ENCODE data around the gene CAPZA2.
"Not testable (repeated sequence)": the region's sequence is repeated elsewhere in the genome, so short reads cannot be mapped to it uniquely, and the experiment has no call there.

The CAPZA2 gene

GRCh38 chr7:116957874-116958273 lies 95.5 kb downstream of the CAPZA2 start:
- H3K4me2 ChIP-seq (ENCODE audit: low read length) = no peak overlapping the region
- no peak overlapping the region for H3K27ac ChIP-seq (ENCODE audit: low read depth, low read length)
- H2AK5ac ChIP-seq (ENCODE audit: low read length) = no peak overlapping the region
- no peak overlapping the region for H2BK120ac ChIP-seq (ENCODE audit: low read depth, low read length)
- WGBS (ENCODE audit: extremely low coverage, insufficient coverage, low lambda C conversion rate) = no CpG with 5 or more reads among the region's 2 CpGs
- H3K4me3 ChIP-seq (ENCODE audit: low read length) = no peak overlapping the region
- no peaks in the 10 kb centered on the region for H3K36me3 ChIP-seq (ENCODE audit: control insufficient read depth, insufficient read depth, low read length)
- no peak overlapping the region for H2BK5ac ChIP-seq (ENCODE audit: low read length)
- no peak overlapping the region for H3K56ac ChIP-seq (ENCODE audit: low read length)
- H3K23ac ChIP-seq (ENCODE audit: low read length) = no peak overlapping the region
- no peak for DNase-seq
- H3K79me2 ChIP-seq (ENCODE audit: control insufficient read depth, insufficient read depth, low read length) = no peaks in the 10 kb centered on the region
- no peak overlapping the region for H3K4ac ChIP-seq (ENCODE audit: low read depth, low read length)
- H2BK15ac ChIP-seq (replicated peaks; ENCODE audit: low read depth) = no peak overlapping the region
- H3K27me3 ChIP-seq (ENCODE audit: insufficient read depth, low read length, poor library complexity) = no peaks in the 10 kb centered on the region
- H3K79me1 ChIP-seq (ENCODE audit: low read length) = peaks cover 2% of the 10 kb centered on the region
- no peak overlapping the region for H3K18ac ChIP-seq (ENCODE audit: low read length)
- no peak overlapping the region for H4K5ac ChIP-seq (ENCODE audit: low read length)
- H4K8ac ChIP-seq (ENCODE audit: low read depth, low read length) = no peak overlapping the region
- peaks cover 2% of the 10 kb centered on the region for H3K4me1 ChIP-seq (ENCODE audit: control insufficient read depth, low read depth, low read length)
- no peak overlapping the region for H3K9ac ChIP-seq (ENCODE audit: low read length)

DNA sequence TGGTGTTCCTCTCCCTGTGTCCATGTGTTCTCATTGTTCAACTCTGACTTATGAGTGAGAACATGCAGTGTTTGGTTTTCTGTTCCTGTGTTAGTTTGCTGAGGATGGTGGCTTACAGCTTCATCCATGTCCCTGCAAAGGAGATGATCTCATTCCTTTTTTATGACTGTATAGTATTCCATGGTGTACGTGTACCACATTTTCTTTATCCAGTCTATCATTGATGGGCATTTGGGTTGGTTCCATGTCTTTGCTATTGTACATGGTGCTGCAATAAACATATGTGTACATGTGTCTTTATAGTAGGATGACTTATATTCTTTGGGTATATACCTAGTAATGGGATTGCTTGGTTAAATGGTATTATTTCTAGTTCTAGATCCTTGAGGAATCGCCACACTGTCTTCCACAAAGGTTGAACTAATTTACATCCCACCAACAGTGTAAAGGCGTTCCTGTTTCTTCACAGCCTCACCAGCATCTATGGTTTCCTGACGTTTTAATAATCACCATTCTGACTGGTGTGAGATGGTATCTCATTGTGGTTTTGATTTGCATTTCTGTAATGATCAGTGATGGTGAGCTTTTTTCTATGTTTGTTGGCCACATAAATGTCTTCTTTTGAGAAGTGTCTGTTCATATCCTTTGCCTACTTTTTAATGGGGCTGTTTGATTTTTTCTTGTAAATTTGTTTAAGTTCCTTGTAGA lies 99.7 kb downstream of the CAPZA2 start:
- no CpG with 5 or more reads among the region's 4 CpGs for WGBS (ENCODE audit: extremely low coverage, insufficient coverage, low lambda C conversion rate)
- not testable (repeated sequence) for H3K27ac ChIP-seq (ENCODE audit: low read depth, low read length); H3K23ac ChIP-seq (ENCODE audit: low read length); H4K5ac ChIP-seq (ENCODE audit: low read length); DNase-seq; H3K36me3 ChIP-seq (ENCODE audit: control insufficient read depth, insufficient read depth, low read length); H3K4ac ChIP-seq (ENCODE audit: low read depth, low read length); H2BK5ac ChIP-seq (ENCODE audit: low read length); H3K4me2 ChIP-seq (ENCODE audit: low read length); H3K27me3 ChIP-seq (ENCODE audit: insufficient read depth, low read length, poor library complexity); H2AK5ac ChIP-seq (ENCODE audit: low read length); H4K8ac ChIP-seq (ENCODE audit: low read depth, low read length); H3K18ac ChIP-seq (ENCODE audit: low read length); H3K4me1 ChIP-seq (ENCODE audit: control insufficient read depth, low read depth, low read length); H3K9ac ChIP-seq (ENCODE audit: low read length); H3K79me2 ChIP-seq (ENCODE audit: control insufficient read depth, insufficient read depth, low read length); H2BK120ac ChIP-seq (ENCODE audit: low read depth, low read length); H3K4me3 ChIP-seq (ENCODE audit: low read length); H3K56ac ChIP-seq (ENCODE audit: low read length); H3K79me1 ChIP-seq (ENCODE audit: low read length); H2BK15ac ChIP-seq (replicated peaks; ENCODE audit: low read depth)

DNA sequence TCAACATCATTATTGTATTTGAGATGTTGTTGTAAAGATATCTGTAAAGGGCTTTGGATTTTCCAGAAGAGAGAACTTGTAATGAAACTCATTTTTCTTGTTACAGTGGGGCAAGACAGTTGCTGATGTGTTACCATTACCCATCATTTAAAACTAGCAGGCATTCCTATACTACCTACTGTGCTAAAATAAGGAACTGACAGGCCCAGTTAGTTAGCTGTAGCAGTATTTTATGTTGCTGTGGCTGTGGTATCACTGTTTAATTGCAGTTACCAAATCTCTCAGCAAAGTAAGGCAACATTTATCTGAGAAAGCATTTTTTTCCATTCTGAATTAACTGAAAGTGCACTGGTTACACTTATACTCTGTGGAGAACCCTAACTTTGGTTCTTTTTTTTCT lies 100.8 kb downstream of the CAPZA2 start:
- Histone ChIP-seq H4K5ac (ENCODE audit: low read length) (no peak overlapping the region), H3K9ac (ENCODE audit: low read length) (no peak overlapping the region), H3K56ac (ENCODE audit: low read length) (no peak overlapping the region), H3K79me1 (ENCODE audit: low read length) (no peaks in the 10 kb centered on the region), H3K4me3 (ENCODE audit: low read length) (no peak overlapping the region), H3K4ac (ENCODE audit: low read depth, low read length) (no peak overlapping the region), H3K4me1 (ENCODE audit: control insufficient read depth, low read depth, low read length) (no peaks in the 10 kb centered on the region), H3K27me3 (ENCODE audit: insufficient read depth, low read length, poor library complexity) (no peaks in the 10 kb centered on the region), H2BK15ac (replicated peaks; ENCODE audit: low read depth) (no peak overlapping the region), H2AK5ac (ENCODE audit: low read length) (no peak overlapping the region), H2BK5ac (ENCODE audit: low read length) (no peak overlapping the region), H3K23ac (ENCODE audit: low read length) (no peak overlapping the region), H3K27ac (ENCODE audit: low read depth, low read length) (no peak overlapping the region), H2BK120ac (ENCODE audit: low read depth, low read length) (no peak overlapping the region), H3K79me2 (ENCODE audit: control insufficient read depth, insufficient read depth, low read length) (no peaks in the 10 kb centered on the region), H3K4me2 (ENCODE audit: low read length) (no peak overlapping the region), H4K8ac (ENCODE audit: low read depth, low read length) (no peak overlapping the region), H3K18ac (ENCODE audit: low read length) (no peak overlapping the region), H3K36me3 (ENCODE audit: control insufficient read depth, insufficient read depth, low read length) (no peaks in the 10 kb centered on the region)
- no peak for DNase-seq

- no peak overlapping the region for H2BK120ac ChIP-seq (ENCODE audit: low read depth, low read length)
- no peak overlapping the region for H3K4me2 ChIP-seq (ENCODE audit: low read length)
- no peak overlapping the region for H2AK5ac ChIP-seq (ENCODE audit: low read length)
- no peak overlapping the region for H3K4me3 ChIP-seq (ENCODE audit: low read length)
- H3K56ac ChIP-seq (ENCODE audit: low read length) = no peak overlapping the region
- no peaks in the 10 kb centered on the region for H3K4me1 ChIP-seq (ENCODE audit: control insufficient read depth, low read depth, low read length)
- no peak overlapping the region for H4K8ac ChIP-seq (ENCODE audit: low read depth, low read length)
- H3K79me1 ChIP-seq (ENCODE audit: low read length) = no peaks in the 10 kb centered on the region
- no peak overlapping the region for H3K27ac ChIP-seq (ENCODE audit: low read depth, low read length)
- H3K36me3 ChIP-seq (ENCODE audit: control insufficient read depth, insufficient read depth, low read length) = no peaks in the 10 kb centered on the region
- H4K5ac ChIP-seq (ENCODE audit: low read length) = no peak overlapping the region
- H3K4ac ChIP-seq (ENCODE audit: low read depth, low read length) = no peak overlapping the region
- DNase-seq = no peak
- H3K27me3 ChIP-seq (ENCODE audit: insufficient read depth, low read length, poor library complexity) = no peaks in the 10 kb centered on the region
- H3K23ac ChIP-seq (ENCODE audit: low read length) = no peak overlapping the region
- no peak overlapping the region for H3K18ac ChIP-seq (ENCODE audit: low read length)
- no peak overlapping the region for H3K9ac ChIP-seq (ENCODE audit: low read length)
- H2BK15ac ChIP-seq (replicated peaks; ENCODE audit: low read depth) = no peak overlapping the region
- H3K79me2 ChIP-seq (ENCODE audit: control insufficient read depth, insufficient read depth, low read length) = no peaks in the 10 kb centered on the region
- H2BK5ac ChIP-seq (ENCODE audit: low read length) = no peak overlapping the region
Measured at GRCh38 chr7:116966601-116967000, 104.2 kb downstream of the CAPZA2 start.

GRCh38 chr7:116967254-116967922 lies 105.0 kb downstream of the CAPZA2 start:
- Histone ChIP-seq H3K4ac (ENCODE audit: low read depth, low read length) (no peak overlapping the region), H3K23ac (ENCODE audit: low read length) (no peak overlapping the region), H3K36me3 (ENCODE audit: control insufficient read depth, insufficient read depth, low read length) (no peaks in the 10 kb centered on the region)

DNA sequence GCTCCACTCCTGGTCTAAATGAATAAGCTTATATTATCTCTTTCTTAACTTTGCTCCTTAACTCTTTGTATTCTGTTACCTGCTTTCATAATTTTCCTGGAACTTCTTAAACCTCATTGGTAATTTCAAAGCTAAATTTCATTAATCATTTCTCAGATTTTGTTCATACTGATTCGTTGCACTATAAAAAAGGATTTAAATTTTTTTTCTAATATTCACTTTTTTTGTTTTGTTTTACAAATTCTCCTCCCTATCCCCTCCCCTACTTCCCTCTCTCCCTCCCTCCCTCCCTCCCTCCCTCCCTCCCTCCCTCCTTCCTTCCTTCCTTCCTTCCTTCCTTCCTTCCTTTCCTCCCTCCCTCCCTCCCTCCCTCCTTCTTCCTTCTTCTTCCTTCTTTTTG lies 105.6 kb downstream of the CAPZA2 start:
- Histone ChIP-seq H3K4me2 (ENCODE audit: low read length) (no peak overlapping the region), H2BK15ac (replicated peaks; ENCODE audit: low read depth) (no peak overlapping the region), H2AK5ac (ENCODE audit: low read length) (no peak overlapping the region), H3K23ac (ENCODE audit: low read length) (no peak overlapping the region), H4K5ac (ENCODE audit: low read length) (no peak overlapping the region), H3K36me3 (ENCODE audit: control insufficient read depth, insufficient read depth, low read length) (no peaks in the 10 kb centered on the region), H3K18ac (ENCODE audit: low read length) (no peak overlapping the region), H3K79me1 (ENCODE audit: low read length) (no peaks in the 10 kb centered on the region), H3K4me1 (ENCODE audit: control insufficient read depth, low read depth, low read length) (no peaks in the 10 kb centered on the region), H2BK5ac (ENCODE audit: low read length) (no peak overlapping the region), H3K9ac (ENCODE audit: low read length) (no peak overlapping the region), H3K4ac (ENCODE audit: low read depth, low read length) (no peak overlapping the region), H3K27me3 (ENCODE audit: insufficient read depth, low read length, poor library complexity) (no peaks in the 10 kb centered on the region), H3K27ac (ENCODE audit: low read depth, low read length) (no peak overlapping the region), H3K56ac (ENCODE audit: low read length) (no peak overlapping the region), H3K79me2 (ENCODE audit: control insufficient read depth, insufficient read depth, low read length) (no peaks in the 10 kb centered on the region), H2BK120ac (ENCODE audit: low read depth, low read length) (no peak overlapping the region), H3K4me3 (ENCODE audit: low read length) (no peak overlapping the region), H4K8ac (ENCODE audit: low read depth, low read length) (no peak overlapping the region)
- no CpG with 5 or more reads among the region's 1 CpG for WGBS (ENCODE audit: extremely low coverage, insufficient coverage, low lambda C conversion rate)
- DNase-seq = no peak

More at GRCh38 chr7:116967254-116967922, 105.0 kb downstream of the CAPZA2 start:
- Histone ChIP-seq H4K5ac (ENCODE audit: low read length) (no peak overlapping the region), H3K4me3 (ENCODE audit: low read length) (no peak overlapping the region), H3K56ac (ENCODE audit: low read length) (no peak overlapping the region), H3K79me1 (ENCODE audit: low read length) (no peaks in the 10 kb centered on the region), H3K27ac (ENCODE audit: low read depth, low read length) (no peak overlapping the region), H2BK5ac (ENCODE audit: low read length) (no peak overlapping the region), H3K27me3 (ENCODE audit: insufficient read depth, low read length, poor library complexity) (no peaks in the 10 kb centered on the region), H4K8ac (ENCODE audit: low read depth, low read length) (no peak overlapping the region), H3K79me2 (ENCODE audit: control insufficient read depth, insufficient read depth, low read length) (no peaks in the 10 kb centered on the region), H3K9ac (ENCODE audit: low read length) (no peak overlapping the region), H3K4me2 (ENCODE audit: low read length) (no peak overlapping the region), H2AK5ac (ENCODE audit: low read length) (no peak overlapping the region), H3K18ac (ENCODE audit: low read length) (no peak overlapping the region), H2BK15ac (replicated peaks; ENCODE audit: low read depth) (no peak overlapping the region), H2BK120ac (ENCODE audit: low read depth, low read length) (no peak overlapping the region), H3K4me1 (ENCODE audit: control insufficient read depth, low read depth, low read length) (no peaks in the 10 kb centered on the region)
- WGBS (ENCODE audit: extremely low coverage, insufficient coverage, low lambda C conversion rate) = no CpG with 5 or more reads among the region's 5 CpGs
- no peak for DNase-seq
